HepG2 (cell line): Measurements from ENCODE around the gene HES1. TPM values are rescaled to one million over a fixed set of nuclear protein-coding genes. Genes with fewer than 3 reads are reported as not detected.

Experiments used
- HNF4A ChIP-seq: sonication (generic); formaldehyde crosslinking; IDR thresholded peaks from 2 replicates; pipeline ENCODE4 v1.4.0; 2020; ENCODE audit warnings: missing genetic modification reagents
- HOXA3 ChIP-seq: sonication (generic); formaldehyde crosslinking; IDR thresholded peaks from 2 replicates; pipeline ENCODE4 v1.5.0; 2020; ENCODE audit warnings: missing genetic modification reagents
- KLF6 ChIP-seq: IDR thresholded peaks from 2 replicates; pipeline ENCODE4 v1.8.0; 2016; ENCODE audit warnings: missing biosample characterization, missing genetic modification reagents
- PITX1 ChIP-seq: sonication (generic); formaldehyde crosslinking; IDR thresholded peaks from 2 replicates; pipeline ENCODE4 v1.5.1; 2020; ENCODE audit warnings: mild to moderate bottlenecking, missing genetic modification reagents
- SOX5 ChIP-seq: IDR thresholded peaks from 2 replicates; pipeline ENCODE4 v1.6.1; 2016; ENCODE audit warnings: borderline replicate concordance
- SRSF1 ChIP-seq: fragments of 200-400 bp; formaldehyde crosslinking; optimal IDR thresholded peaks from 2 replicates; pipeline ENCODE3; 2017; ENCODE audit warnings: mild to moderate bottlenecking, low read depth, low read length, moderate library complexity
- ZNF605 ChIP-seq: sonication (generic); formaldehyde crosslinking; IDR thresholded peaks from 2 replicates; pipeline ENCODE4 v1.8.0; 2022; ENCODE audit warnings: mild to moderate bottlenecking, missing genetic modification reagents
- ZNF841 ChIP-seq: sonication (generic); formaldehyde crosslinking; IDR thresholded peaks from 2 replicates; pipeline ENCODE4 v1.8.1; 2023; ENCODE audit warnings: missing genetic modification reagents, borderline replicate concordance
- polyA plus RNA-seq, 8 experiments: library from polyadenylated mRNA; depleted of rRNA in 3 of 8; stranded (reverse) in 7 of 8; unstranded in 1 of 8; fragments of >200 nt; fragmentation: Illumina TruSeq in 4 of 8; extraction: Trizol in 4 of 8; gene quantifications; 2 replicates each; pipeline versions ENCODE4 v1.2.1 to v1.2.3, GENCODE V29; 2011 to 2016; ENCODE audit warnings: low read depth in 4 of 8, missing spikeins in 1 of 8, mixed read lengths in 1 of 8; ENCODE audit not compliant: insufficient read depth in 1 of 8
- total RNA-seq, 5 experiments: library from RNA; depleted of rRNA; stranded (reverse); fragments of >200 nt; fragmentation: Illumina TruSeq; extraction: Trizol; gene quantifications; 2 replicates each; pipeline ENCODE4 v1.2.3, GENCODE V29; 2016; ENCODE audit warnings: low read depth in 1 of 5
- TF ChIP-seq, protein P1 (sequence below): IDR thresholded peaks from 2 replicates; pipeline ENCODE4 v1.6.1; 2012; ENCODE audit warnings: inconsistent platforms
- TF ChIP-seq, protein P2 (sequence below): IDR thresholded peaks from 2 replicates; pipeline ENCODE4 v1.4.0; 2020; ENCODE audit warnings: mild to moderate bottlenecking, missing genetic modification reagents
- TF ChIP-seq, protein P3 (sequence below): sonication (generic); formaldehyde crosslinking; IDR thresholded peaks from 2 replicates; pipeline ENCODE4 v1.9.0; 2022; ENCODE audit warnings: missing genetic modification reagents, mild to moderate bottlenecking, borderline replicate concordance

Gene HES1
- total and polyA plus RNA-seq, 2 of the 13 experiments (the other 11 are each of a cell fraction or from before 2014, with no cell fraction given), result 15.4 to 19.8 TPM

DNA sequence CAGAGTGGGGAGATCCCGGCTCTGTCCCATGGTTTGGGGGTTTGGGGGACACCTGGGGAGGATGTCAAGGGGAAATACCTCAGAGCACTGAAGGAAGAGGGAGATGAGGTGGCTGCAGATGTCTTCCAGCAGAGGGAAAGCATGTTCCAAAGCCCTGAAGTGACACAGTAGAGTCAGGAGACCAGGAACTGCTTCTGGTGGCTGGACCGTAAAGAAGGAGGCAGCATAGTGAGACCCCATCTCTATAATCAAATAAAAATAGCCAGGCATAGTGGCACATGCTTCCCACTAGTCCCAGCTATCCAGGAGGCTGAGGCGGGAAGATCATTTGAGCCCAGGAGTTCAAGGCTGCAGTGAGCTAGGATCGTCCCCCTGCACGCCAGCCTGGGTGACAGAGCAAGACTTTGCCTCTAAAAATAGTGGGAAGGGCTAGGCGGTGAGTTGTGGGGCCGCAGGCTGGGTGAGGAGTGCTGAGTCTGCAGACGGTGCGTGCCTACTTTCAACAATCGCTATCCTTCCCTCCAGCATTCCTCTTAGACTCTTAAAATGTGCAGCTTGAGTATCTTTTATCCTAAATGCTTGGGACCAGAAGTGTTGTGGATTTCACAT, 26.2 kb downstream of the HES1 start (continued):
- TF ChIP-seq, protein P1, sequence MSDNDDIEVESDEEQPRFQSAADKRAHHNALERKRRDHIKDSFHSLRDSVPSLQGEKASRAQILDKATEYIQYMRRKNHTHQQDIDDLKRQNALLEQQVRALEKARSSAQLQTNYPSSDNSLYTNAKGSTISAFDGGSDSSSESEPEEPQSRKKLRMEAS, result 0 out of 2 replicates have a peak, but pooled peaks have one; percentile 24
- TF ChIP-seq HNF4A (CRISPR knock-in tag) (peak; percentile 43; the same call in 1 of the 2 replicates), SOX5 (CRISPR knock-in tag) (no peak), SRSF1 (no peak), ZNF605 (0 out of 2 replicates have a peak, but pooled peaks have one; percentile 24), HOXA3 (CRISPR knock-in tag) (peak; percentile 26; the same call in 1 of the 2 replicates), PITX1 (CRISPR knock-in tag) (0 out of 2 replicates have a peak, but pooled peaks have one; percentile 19), KLF6 (CRISPR knock-in tag) (no peak), ZNF841 (CRISPR knock-in tag) (no peak)
- TF ChIP-seq, protein P2, sequence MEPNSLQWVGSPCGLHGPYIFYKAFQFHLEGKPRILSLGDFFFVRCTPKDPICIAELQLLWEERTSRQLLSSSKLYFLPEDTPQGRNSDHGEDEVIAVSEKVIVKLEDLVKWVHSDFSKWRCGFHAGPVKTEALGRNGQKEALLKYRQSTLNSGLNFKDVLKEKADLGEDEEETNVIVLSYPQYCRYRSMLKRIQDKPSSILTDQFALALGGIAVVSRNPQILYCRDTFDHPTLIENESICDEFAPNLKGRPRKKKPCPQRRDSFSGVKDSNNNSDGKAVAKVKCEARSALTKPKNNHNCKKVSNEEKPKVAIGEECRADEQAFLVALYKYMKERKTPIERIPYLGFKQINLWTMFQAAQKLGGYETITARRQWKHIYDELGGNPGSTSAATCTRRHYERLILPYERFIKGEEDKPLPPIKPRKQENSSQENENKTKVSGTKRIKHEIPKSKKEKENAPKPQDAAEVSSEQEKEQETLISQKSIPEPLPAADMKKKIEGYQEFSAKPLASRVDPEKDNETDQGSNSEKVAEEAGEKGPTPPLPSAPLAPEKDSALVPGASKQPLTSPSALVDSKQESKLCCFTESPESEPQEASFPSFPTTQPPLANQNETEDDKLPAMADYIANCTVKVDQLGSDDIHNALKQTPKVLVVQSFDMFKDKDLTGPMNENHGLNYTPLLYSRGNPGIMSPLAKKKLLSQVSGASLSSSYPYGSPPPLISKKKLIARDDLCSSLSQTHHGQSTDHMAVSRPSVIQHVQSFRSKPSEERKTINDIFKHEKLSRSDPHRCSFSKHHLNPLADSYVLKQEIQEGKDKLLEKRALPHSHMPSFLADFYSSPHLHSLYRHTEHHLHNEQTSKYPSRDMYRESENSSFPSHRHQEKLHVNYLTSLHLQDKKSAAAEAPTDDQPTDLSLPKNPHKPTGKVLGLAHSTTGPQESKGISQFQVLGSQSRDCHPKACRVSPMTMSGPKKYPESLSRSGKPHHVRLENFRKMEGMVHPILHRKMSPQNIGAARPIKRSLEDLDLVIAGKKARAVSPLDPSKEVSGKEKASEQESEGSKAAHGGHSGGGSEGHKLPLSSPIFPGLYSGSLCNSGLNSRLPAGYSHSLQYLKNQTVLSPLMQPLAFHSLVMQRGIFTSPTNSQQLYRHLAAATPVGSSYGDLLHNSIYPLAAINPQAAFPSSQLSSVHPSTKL (CRISPR knock-in tag), result peak; percentile 34; the same call in 1 of the 2 replicates
- TF ChIP-seq, protein P3, sequence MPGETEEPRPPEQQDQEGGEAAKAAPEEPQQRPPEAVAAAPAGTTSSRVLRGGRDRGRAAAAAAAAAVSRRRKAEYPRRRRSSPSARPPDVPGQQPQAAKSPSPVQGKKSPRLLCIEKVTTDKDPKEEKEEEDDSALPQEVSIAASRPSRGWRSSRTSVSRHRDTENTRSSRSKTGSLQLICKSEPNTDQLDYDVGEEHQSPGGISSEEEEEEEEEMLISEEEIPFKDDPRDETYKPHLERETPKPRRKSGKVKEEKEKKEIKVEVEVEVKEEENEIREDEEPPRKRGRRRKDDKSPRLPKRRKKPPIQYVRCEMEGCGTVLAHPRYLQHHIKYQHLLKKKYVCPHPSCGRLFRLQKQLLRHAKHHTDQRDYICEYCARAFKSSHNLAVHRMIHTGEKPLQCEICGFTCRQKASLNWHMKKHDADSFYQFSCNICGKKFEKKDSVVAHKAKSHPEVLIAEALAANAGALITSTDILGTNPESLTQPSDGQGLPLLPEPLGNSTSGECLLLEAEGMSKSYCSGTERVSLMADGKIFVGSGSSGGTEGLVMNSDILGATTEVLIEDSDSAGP, result 0 out of 2 replicates have a peak, but pooled peaks have one; percentile 8
